HPDE6-E6E7 (cell line): ENCODE measurements around the gene PLP1.
"Not testable (repeated sequence)": the region's sequence is repeated elsewhere in the genome, so short reads cannot be mapped to it uniquely, and the experiment has no call there.

ENCODE experiments used
- DNase-seq: peaks from one replicate; pipeline ENCODE4 v3.0.0; 2011; ENCODE audit warnings: missing footprints; ENCODE audit errors: extremely low spot score

PLP1 gene

GRCh38 chrX:103780336-103781061 lies 3.9 kb downstream of the PLP1 start:
- DNase-seq: no peak

- DNase-seq: no peak
These were observed 4.4 kb downstream of the PLP1 start for GRCh38 chrX:103781062-103781402.

- no peak for DNase-seq
These were observed 5.1 kb downstream of the PLP1 start for GRCh38 chrX:103781706-103782105.

- DNase-seq: no peak
These were observed 6.0 kb downstream of the PLP1 start for GRCh38 chrX:103782640-103783039.

GRCh38 chrX:103783196-103783595 lies 6.6 kb downstream of the PLP1 start:
- no peak for DNase-seq

GRCh38 chrX:103783971-103784370 lies 7.3 kb downstream of the PLP1 start:
- no peak for DNase-seq

GRCh38 chrX:103789004-103789403 lies 12.4 kb downstream of the PLP1 start:
- DNase-seq: no peak

GRCh38 chrX:103791228-103791627 lies 14.6 kb downstream of the PLP1 start:
- no peak for DNase-seq

GRCh38 chrX:103791826-103792485 lies 15.3 kb downstream of the PLP1 start:
- no peak for DNase-seq

GRCh38 chrX:103792916-103793544 lies 16.4 kb downstream of the PLP1 start:
- DNase-seq: no peak

GRCh38 chrX:103793545-103793940 lies 16.9 kb downstream of the PLP1 start:
- no peak for DNase-seq

- DNase-seq: no peak
These were observed 17.5 kb downstream of the PLP1 start for GRCh38 chrX:103794119-103794518.

GRCh38 chrX:103797691-103798090 lies 21.1 kb downstream of the PLP1 start:
- no peak for DNase-seq

GRCh38 chrX:103800318-103800717 lies 23.7 kb downstream of the PLP1 start:
- no peak for DNase-seq

GRCh38 chrX:103805860-103806259 lies 29.2 kb downstream of the PLP1 start:
- DNase-seq: no peak

GRCh38 chrX:103806862-103807474 lies 30.3 kb downstream of the PLP1 start:
- no peak for DNase-seq

- no peak for DNase-seq
These were observed 35.2 kb downstream of the PLP1 start for GRCh38 chrX:103811858-103812257.

GRCh38 chrX:103817101-103817500 lies 40.5 kb downstream of the PLP1 start:
- DNase-seq: not testable (repeated sequence)

- DNase-seq: no peak
These were observed 40.9 kb downstream of the PLP1 start for GRCh38 chrX:103817502-103817901.

- DNase-seq: no peak
These were observed 42.4 kb downstream of the PLP1 start for GRCh38 chrX:103818842-103819619.

- DNase-seq: not testable (repeated sequence)
These were observed 44.2 kb downstream of the PLP1 start for GRCh38 chrX:103820802-103821201.

- DNase-seq: no peak
These were observed 47.0 kb downstream of the PLP1 start for GRCh38 chrX:103823591-103823990.
